GM21786 (cell line): ENCODE measurements around the gene LMLN.
"Not testable (repeated sequence)": the region's sequence is repeated elsewhere in the genome, so short reads cannot be mapped to it uniquely, and the experiment has no call there.

Experiments used
- ATAC-seq: cut with Tn5 transposase; IDR thresholded peaks from one replicate; pipeline ENCODE4 v1.9.1; 2021; ENCODE audit not compliant: unreplicated experiment

The LMLN gene

GRCh38 chr3:198022604-198023003, 62.6 kb downstream of the LMLN start:
- ATAC-seq = no peak

DNA sequence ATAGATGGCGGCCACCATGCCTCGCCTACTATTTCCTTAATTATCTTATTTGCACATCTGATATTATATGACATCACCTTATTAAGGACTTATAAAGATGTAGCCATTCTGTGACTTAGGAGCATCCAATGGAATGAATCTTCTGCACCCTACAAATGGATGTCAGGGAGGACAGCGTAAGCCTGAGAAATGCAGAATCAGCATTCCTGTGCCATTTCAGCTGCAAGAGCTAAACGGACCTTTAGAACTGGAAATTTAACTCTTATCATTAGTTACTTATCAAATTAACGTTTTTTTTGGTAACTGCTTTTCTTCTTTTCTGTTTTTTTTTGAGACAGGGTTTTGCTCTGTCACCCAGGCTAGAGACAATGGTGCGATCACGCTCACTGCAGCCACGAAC, 65.6 kb downstream of the LMLN start:
- no peak for ATAC-seq

DNA sequence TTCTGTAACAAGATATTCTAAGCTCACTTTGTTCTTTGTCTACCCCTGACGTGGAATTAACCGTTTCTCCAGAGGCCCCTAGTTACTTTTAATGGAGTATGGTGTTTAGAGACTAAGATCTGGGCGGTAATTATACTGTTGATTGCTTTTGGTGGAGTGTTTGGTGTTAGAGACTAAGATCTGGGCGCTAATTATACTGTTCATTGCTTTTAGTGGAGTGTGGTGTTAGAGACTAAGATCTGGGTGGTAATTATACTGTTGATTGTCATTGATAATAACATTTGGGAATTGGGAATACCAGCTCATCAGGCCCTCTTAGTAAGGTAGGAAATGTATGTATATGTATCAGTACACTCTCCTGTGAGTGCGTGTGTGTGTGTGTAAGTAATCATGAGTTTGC, 66.6 kb downstream of the LMLN start:
- ATAC-seq = no peak

- no peak for ATAC-seq
Measured at GRCh38 chr3:198027045-198027798, 67.2 kb downstream of the LMLN start.

DNA sequence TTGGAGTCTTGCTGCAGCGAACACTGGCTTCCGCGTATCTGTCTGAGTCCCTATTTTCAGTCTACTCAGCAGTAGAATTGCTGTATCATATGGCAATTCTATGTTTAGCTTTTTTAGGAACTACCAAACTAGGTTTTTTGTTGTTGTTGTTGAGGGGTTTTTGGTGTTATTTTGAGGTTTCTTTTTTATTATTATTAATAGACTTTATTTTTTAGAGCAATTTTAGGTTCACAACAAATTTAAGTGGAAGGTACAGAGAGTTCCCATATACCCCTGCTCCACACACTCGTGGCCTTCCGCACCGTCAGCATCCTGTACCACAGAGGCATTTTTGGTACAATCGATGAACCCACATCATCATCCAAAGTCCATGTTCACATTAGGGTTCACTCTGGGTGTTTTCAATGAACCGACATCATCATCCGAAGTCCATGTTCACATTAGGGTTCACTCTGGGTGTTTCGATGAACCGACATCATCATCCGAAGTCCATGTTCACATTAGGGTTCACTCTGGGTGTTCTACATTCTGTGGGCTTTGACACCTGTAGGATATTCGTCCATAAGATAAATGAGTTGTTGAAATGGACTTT, 67.9 kb downstream of the LMLN start:
- no peak for ATAC-seq

DNA sequence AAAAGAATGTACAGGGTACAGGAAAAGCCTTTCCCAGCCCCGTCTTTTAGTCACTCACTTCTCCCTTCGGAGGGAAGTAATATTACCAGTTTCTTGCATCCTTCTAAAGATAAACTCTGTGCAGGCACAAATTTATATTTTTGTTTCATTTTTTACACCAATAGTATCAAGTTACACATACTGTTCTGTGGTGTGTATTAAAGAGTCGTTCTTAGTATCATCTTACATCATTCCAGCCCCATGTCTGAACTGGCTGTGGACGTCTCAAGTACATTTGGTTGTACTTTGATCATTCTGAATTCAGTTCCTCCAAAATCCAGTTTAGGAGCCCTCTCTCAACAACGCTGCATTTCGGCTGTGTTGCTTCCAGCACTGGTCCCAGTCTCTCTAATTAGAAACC, 68.7 kb downstream of the LMLN start:
- ATAC-seq = no peak

GRCh38 chr3:198030125-198030524, 70.1 kb downstream of the LMLN start:
- no peak for ATAC-seq

DNA sequence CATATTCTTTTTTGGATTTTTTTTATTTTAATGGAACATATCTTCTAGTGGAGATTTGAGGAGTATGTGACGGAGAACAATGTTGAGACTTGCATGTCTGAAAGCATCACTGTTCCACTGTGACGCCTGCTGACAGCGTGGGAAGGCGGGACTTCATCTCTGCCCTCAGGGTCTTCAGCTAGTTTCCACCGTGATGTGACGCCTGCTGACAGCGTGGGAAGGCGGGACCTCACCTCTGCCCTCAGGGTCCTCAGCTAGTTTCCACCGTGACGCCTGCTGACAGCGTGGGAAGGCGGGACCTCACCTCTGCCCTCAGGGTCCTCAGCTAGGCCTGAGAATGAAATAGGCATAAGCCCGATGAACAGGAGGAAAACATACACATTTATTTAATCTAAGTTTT, 70.7 kb downstream of the LMLN start:
- ATAC-seq = no peak

GRCh38 chr3:198032039-198032936, 72.3 kb downstream of the LMLN start:
- no peak for ATAC-seq

- no peak for ATAC-seq
Measured at GRCh38 chr3:198043119-198043518, 83.1 kb downstream of the LMLN start.

DNA sequence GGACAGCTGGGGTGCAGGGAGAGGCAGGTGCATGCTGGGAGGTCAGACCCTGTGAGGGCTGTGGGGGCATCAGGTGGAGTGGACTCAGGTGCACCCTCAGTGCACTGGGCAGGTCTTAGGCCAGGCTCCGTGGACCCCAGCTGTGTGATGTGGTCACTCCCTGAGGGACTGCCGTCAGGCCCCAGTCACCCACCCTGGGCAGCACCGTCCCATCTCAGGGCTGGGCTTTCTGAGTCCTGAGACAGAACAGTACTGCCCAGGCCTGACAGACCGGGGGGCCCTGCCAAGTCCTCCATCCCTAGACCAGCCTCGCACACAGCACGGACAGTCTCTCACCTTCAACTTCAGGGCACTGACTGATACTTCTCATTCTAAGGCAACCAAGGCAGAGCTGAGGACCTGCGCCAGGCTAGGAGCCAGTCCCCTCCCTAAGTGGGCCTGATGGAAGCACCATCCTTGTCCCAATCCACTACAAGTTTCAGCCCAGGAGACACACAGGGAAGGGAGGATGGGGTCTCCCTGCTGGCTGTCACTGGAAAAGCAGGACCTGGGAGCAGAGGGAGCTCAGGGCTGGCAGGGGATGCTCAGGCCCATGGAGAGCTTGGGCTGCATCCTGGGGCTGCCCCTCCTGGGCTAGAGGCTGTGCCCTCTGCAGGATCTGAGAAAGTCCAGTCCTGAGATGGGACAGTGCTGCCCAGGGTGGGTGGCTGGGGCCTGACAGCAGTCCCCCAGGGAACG, 86.3 kb downstream of the LMLN start:
- ATAC-seq = no peak

DNA sequence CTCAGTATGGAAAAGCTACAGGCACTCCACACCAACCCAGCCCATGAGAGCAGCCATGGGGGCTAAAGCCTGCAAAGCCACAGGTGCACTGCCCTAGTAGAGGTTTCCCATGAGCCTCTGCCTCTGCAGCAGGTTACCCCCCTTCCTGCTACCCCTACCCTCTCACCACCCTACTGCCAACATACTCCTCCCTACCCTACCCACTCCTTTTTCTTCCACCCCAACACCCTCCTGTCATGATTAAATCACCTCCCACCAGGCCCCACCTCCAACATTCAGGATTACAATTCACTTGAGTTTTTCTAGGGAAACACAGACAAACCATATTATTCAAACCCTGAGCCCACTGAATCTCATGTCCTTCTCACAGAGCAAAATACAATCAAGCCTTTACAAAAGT, 88.4 kb downstream of the LMLN start:
- ATAC-seq = no peak

DNA sequence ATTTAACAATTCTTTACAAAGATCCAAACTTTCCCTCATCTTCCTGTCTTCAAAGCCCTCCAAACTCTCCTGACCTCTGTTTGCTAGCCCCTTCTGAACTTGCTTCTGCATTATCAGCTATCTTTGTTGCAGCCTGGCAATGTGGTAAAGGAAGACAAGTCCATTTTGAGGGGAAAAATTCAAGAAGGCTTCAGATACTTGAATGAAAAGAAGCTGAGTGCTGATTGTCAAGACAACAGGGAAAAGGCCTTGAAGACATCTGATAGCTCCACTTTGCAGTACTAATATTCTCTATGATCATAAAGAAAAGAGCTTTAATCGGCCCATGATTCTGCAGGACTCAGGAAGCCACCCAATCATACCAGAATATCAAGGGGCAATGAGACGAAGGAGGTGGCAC, 91.8 kb downstream of the LMLN start:
- no peak for ATAC-seq

GRCh38 chr3:198053462-198053861, 93.4 kb downstream of the LMLN start:
- ATAC-seq = not testable (repeated sequence)

DNA sequence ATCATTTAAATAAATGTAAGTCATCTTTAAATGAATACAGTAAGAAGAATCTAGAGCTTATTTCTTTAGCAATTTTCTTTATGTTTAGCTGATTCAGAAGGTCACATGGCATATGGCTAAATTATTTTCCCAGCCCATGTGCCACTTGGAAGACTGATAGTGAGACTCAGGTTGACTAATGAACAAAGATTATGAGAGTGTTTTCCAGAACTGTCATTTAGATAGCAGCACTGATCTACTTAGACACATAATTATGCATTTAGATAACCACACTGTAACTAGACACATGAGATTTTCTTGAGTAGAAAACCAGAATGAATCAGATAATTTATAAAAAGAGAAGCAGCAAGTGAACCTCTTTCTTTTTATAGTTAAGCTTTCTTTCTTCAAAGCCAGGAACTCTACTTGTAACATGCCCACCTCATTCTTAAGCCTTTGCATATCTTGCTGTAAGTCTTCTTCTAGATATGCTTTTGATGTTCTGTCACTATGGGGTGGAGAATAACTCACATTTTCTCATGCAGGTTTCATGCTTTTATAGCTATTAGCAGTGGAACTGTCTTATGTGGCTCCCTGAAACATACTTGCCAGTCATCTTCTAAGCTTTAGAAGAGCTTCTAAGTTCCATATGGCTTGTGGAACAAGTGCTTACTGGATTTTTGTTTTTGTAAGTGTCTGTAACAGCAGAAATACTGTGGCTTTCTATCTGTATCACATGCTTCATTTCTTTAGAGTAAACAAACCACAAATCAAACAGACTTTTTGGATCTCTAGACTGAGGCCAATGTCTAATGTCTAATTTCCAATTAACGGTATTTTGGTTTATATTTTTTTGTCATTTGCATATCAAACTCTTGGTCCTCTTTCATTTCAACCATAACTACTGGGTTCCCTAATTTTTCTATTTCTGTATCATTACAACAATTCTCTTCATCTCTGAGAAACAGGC, 101.4 kb downstream of the LMLN start:
- no peak for ATAC-seq

DNA sequence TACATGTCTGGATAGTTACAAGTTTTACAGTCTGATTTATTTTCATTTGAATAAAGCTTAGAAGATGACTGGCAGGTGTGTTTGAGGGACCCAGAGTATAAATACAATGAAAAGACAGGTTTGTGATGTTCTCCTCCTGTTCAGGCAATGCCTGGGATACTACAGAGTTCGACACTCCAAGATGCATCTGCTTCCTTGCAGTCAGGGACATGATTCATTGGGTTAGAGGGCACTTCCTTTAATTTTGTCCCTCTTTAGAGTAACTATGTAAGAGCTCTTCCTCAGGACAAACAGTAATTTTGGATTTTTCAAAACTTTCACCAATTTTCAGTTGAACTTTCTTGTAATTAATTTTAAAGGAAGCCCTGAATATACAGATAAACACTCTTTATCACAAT, 102.0 kb downstream of the LMLN start:
- ATAC-seq = no peak

DNA sequence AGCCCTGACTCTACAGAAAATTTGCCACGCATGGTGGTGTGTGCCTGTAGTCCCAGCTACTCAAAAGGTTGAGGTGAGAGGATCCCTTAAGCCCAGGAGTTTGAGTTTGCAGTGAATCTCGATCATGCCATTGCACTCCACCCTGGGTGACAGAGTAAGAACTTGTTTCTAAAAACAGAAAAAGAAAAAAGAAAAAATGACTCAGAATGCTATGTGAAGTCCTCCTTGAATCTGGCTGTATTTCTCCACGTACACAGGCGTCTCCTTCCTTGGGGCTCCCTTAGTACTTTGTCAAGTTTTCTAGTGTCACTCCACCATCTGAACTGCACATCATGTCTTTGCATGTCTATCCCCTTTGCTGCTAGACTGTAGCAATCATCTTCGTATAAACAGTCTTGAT, 104.4 kb downstream of the LMLN start:
- no peak for ATAC-seq

DNA sequence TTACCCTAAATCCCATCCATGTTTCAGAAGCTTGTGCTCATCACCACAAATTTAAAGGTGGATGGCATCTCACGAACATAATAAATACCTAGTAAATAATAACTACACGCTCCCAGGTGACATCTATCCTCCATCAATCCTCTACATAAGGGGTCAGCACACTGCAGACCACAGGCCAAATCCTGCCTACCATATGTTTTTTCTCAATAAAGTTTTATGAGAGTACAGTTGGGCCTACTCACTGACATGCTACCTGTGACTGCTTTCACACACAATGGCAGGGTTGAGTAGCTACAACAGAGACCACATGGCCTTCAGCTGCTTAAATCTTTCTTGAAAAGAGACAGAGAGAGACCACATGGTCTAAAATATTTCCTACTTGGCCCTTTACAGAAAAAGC, 105.9 kb downstream of the LMLN start:
- ATAC-seq = no peak

DNA sequence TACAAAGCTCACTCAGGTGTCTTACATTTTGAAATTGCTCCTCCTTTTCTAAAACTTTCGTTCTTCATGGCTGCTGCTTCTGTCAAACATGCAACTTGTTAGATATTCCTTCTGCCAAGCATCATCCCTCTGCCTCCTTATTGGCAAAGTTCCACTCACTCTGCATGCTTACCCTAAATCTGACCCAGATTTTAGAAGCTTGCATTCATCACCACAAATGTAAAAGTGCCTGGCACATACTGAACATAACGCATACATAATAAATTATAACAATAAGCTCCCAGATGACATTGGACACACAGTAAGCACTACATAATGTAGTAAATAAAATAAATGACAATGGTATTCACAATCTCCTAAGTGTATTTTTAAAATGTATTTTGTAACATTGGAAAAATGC, 107.4 kb downstream of the LMLN start:
- ATAC-seq = no peak

- no peak for ATAC-seq
Measured at GRCh38 chr3:198070871-198071270, 110.9 kb downstream of the LMLN start.
